Smooth muscle cell (in vitro differentiated cells): ENCODE data around the gene ANGPTL3. TPM values are rescaled to one million over a fixed set of nuclear protein-coding genes. Genes with fewer than 3 reads are reported as not detected.

Experiments used
- DNase-seq: peaks from one replicate; lab custom pipeline; 2025; ENCODE audit not compliant: unreplicated experiment; lab: John Stamatoyannopoulos, UW
- H2AFZ ChIP-seq: fragments of 200-600 bp; sonication (generic); 2 replicates; pipeline ENCODE4 v1.6.0; 2016; ENCODE audit warnings: antibody characterized with exemption, low read depth, mild to moderate bottlenecking
- H3F3A ChIP-seq: fragments of 200-600 bp; sonication (generic); 2 replicates; pipeline ENCODE4 v1.6.0; 2017; ENCODE audit warnings: antibody characterized with exemption, low read depth
- H3K27ac ChIP-seq: fragments of 200-600 bp; sonication (generic); 2 replicates; pipeline ENCODE4 v1.5.1; 2016; ENCODE audit warnings: low read depth, mild to moderate bottlenecking
- H3K27me3 ChIP-seq: fragments of 200-600 bp; sonication (generic); 2 replicates; pipeline ENCODE4 v1.6.1; 2016; ENCODE audit warnings: low read depth, mild to moderate bottlenecking
- H3K36me3 ChIP-seq: fragments of 200-600 bp; sonication (generic); 2 replicates; pipeline ENCODE4 v1.5.1; 2016; ENCODE audit warnings: low read depth
- H3K4me1 ChIP-seq: fragments of 200-600 bp; sonication (generic); 2 replicates; pipeline ENCODE4 v1.5.1; 2016; ENCODE audit warnings: low read depth
- H3K4me2 ChIP-seq: fragments of 200-600 bp; sonication (generic); 2 replicates; pipeline ENCODE4 v1.6.0; 2016; ENCODE audit warnings: mild to moderate bottlenecking
- H3K4me3 ChIP-seq: fragments of 200-600 bp; sonication (generic); 2 replicates; pipeline ENCODE4 v1.5.1; 2016; ENCODE audit warnings: mild to moderate bottlenecking
- H3K79me2 ChIP-seq: fragments of 200-600 bp; sonication (generic); 2 replicates; pipeline ENCODE4 v1.6.0; 2016; ENCODE audit warnings: low read depth, mild to moderate bottlenecking
- H3K9ac ChIP-seq: fragments of 200-600 bp; sonication (generic); 2 replicates; pipeline ENCODE4 v1.6.0; 2016; ENCODE audit warnings: low read depth
- H3K9me3 ChIP-seq: fragments of 200-600 bp; sonication (generic); replicated peaks from 2 replicates; pipeline ENCODE4 v1.5.1; 2016; ENCODE audit warnings: low read depth
- H4K20me1 ChIP-seq: fragments of 200-600 bp; sonication (generic); 2 replicates; pipeline ENCODE4 v1.6.0; 2016; ENCODE audit warnings: low read depth
- CTCF ChIP-seq: fragments of 200-600 bp; sonication (generic); IDR thresholded peaks from 2 replicates; pipeline ENCODE4 v1.5.1; 2017; ENCODE audit warnings: borderline replicate concordance, mild to moderate bottlenecking, antibody characterized with exemption; ENCODE audit not compliant: insufficient read depth, poor library complexity, severe bottlenecking
- WGBS: methylation state at CpG from one replicate; pipeline ENCODE4 v1.1.7; 2016; ENCODE audit warnings: low lambda C conversion rate; 5-methylcytosine and 5-hydroxymethylcytosine counted together
- polyA plus RNA-seq: library from polyadenylated mRNA; unstranded; fragments of >200 nt; fragmentation: Nextera tagmentation; extraction: Ambion mirVana; gene quantifications from 2 replicates; pipeline ENCODE4 v1.2.1, GENCODE V29; 2016
- total RNA-seq: library from RNA; depleted of rRNA; stranded (reverse); fragments of >200 nt; gene quantifications from 2 replicates; pipeline ENCODE4 v1.2.3, GENCODE V29; 2014

ANGPTL3 gene
- total and polyA plus RNA-seq, 2 experiments from 2014 or later: not detected

- H3F3A ChIP-seq: no peaks in the 10 kb centered on the region
- DNase-seq: no peak
- TF ChIP-seq CTCF: no peak
- H3K79me2 ChIP-seq: no peaks in the 10 kb centered on the region
- no peaks in the 10 kb centered on the region for H4K20me1 ChIP-seq
- no peaks in the 10 kb centered on the region for H3K27me3 ChIP-seq
- H3K9me3 ChIP-seq: peaks cover 7% of the 10 kb centered on the region
- no peak overlapping the region for H3K27ac ChIP-seq
- H3K9ac ChIP-seq: no peak overlapping the region
- H3K4me3 ChIP-seq: no peak overlapping the region
- H3K4me1 ChIP-seq: no peaks in the 10 kb centered on the region
- H3K36me3 ChIP-seq: peaks cover 2% of the 10 kb centered on the region
- H2AFZ ChIP-seq: no peak overlapping the region
- H3K4me2 ChIP-seq: no peak overlapping the region
Observed at GRCh38 chr1:62572476-62572875, 24.8 kb upstream of the ANGPTL3 start.

- Histone ChIP-seq H3K9me3 (peaks cover 7% of the 10 kb centered on the region), H3K9ac (no peak overlapping the region), H4K20me1 (no peaks in the 10 kb centered on the region), H3K79me2 (no peaks in the 10 kb centered on the region), H3K4me3 (no peak overlapping the region), H3K4me1 (no peaks in the 10 kb centered on the region), H2AFZ (no peak overlapping the region), H3K4me2 (no peak overlapping the region), H3K36me3 (peaks cover 2% of the 10 kb centered on the region), H3K27ac (no peak overlapping the region), H3F3A (no peaks in the 10 kb centered on the region), H3K27me3 (no peaks in the 10 kb centered on the region)
- WGBS: 50% methylated on average over 2 of the region's 2 CpGs
- no peak for DNase-seq
- TF ChIP-seq CTCF: no peak
Observed at GRCh38 chr1:62573675-62574074, 23.6 kb upstream of the ANGPTL3 start.

DNA sequence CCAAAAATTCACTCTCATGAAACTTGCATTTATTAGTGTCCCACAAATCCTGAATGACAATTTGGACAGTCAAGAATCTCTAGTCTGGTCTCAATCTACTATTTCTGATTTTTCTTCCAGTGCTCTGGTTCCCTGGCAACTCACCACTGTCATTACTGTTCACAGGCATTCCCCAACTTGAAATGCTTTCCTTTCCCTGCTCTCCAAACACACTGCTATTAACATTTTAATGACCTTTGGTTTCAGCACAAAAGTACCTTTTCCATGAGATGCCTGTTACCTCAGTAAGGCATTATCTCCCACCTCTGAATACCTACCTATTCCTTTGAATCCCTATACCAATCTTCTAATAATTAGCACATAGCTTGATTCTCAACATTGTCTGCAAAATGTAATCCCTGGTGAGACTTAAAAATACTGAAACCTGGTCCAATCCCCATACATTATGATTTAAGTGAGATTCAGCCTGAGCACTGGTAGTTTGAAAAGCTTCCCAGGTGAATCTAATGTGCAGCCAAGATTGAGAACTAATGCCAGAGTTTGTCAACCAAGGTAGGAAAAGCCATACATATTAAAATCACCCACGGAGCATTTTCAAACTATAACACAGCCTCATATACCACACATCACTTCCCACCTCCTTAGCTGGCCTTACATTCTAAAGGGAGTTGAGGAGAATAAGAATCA lies 11.7 kb upstream of the ANGPTL3 start:
- Histone ChIP-seq H3K27ac (no peak overlapping the region), H3K9ac (no peak overlapping the region), H3K27me3 (no peaks in the 10 kb centered on the region), H4K20me1 (no peaks in the 10 kb centered on the region), H3K4me2 (no peak overlapping the region), H3K9me3 (no peaks in the 10 kb centered on the region), H3K79me2 (no peaks in the 10 kb centered on the region), H3K4me1 (no peaks in the 10 kb centered on the region), H2AFZ (no peak overlapping the region), H3K36me3 (peaks cover 3% of the 10 kb centered on the region), H3F3A (no peaks in the 10 kb centered on the region), H3K4me3 (no peak overlapping the region)
- WGBS: 21% methylated on average over 1 of the region's 1 CpG
- no peak for TF ChIP-seq CTCF
- DNase-seq: no peak

DNA sequence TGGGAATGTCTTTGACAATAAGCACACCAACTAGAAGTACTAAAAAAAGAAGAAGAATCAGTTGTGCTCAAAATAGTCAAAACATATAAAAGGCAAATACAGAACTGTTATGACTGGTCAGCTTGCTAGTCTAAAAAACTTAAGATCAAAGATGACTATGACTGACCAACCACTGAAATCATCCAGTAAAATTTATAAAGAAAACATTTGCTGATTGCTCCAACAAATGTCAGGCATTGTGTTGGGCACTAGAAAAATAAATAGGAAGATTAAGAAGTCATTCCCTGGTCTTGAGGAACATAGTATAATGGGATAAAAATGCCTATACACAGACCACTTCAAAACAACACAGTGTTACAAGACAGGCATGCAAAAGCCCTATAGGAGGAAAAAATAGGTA lies 9.3 kb upstream of the ANGPTL3 start:
- Histone ChIP-seq H3K4me1 (no peaks in the 10 kb centered on the region), H4K20me1 (no peaks in the 10 kb centered on the region), H3F3A (no peaks in the 10 kb centered on the region), H3K4me2 (no peak overlapping the region), H3K9me3 (no peaks in the 10 kb centered on the region), H3K36me3 (peaks cover 3% of the 10 kb centered on the region), H3K79me2 (no peaks in the 10 kb centered on the region), H3K27ac (no peak overlapping the region), H3K9ac (no peak overlapping the region), H3K4me3 (no peak overlapping the region), H3K27me3 (no peaks in the 10 kb centered on the region), H2AFZ (no peak overlapping the region)
- no peak for TF ChIP-seq CTCF
- DNase-seq: no peak
